Activated CD8-positive, alpha-beta memory T cell treated with anti-CD3 and anti-CD28 coated beads for 24 hours (primary cell): Measurements from ENCODE around the gene AATK.

Source experiments
- DNase-seq: peaks from one replicate; pipeline ENCODE4 v3.0.0-alpha.2; 2020

Gene AATK

DNA sequence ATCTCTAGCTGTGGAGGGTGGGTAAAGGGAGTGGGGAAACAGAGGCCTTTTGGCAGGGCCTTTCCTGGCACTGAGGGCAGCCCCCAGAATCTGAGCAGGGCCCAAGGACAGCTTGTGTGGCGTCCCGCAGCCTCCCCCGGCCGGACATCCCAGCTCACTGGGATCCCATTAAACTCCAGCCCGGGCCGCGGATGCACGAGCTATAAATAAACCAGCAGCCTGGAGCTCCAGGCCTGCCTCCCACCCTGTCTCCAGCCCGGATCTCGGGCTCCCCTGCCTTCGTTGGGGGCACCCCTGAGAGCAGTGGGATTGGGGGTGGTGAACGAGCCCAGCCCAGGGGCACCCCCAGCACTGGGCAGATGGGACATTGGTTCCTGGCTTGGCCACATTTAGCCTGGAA, 13.8 kb upstream of the AATK start:
- no peak for DNase-seq

- no peak for DNase-seq
Observed at GRCh38 chr17:81179220-81179619, 13.2 kb upstream of the AATK start.

GRCh38 chr17:81178136-81179091, 12.4 kb upstream of the AATK start:
- no peak for DNase-seq

GRCh38 chr17:81176666-81177065, 10.6 kb upstream of the AATK start:
- DNase-seq = no peak

DNA sequence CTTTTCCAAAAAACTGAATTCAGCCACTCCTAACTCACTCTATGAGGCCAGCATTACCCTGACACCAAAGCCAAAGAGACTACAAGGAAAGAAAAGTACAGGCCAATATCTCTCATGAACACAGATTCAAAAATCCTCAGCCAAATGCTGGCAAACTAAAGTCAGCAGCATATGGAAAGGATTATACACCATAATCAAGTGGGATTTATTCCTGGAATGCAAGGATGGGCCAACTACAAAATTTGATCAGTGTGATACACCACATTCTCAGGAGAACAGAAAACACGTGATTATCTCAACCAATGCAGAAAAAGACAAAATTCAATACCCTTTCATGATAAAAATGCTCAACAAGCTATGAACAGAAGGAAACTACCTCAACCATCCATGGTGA, 7.7 kb upstream of the AATK start:
- DNase-seq = no peak

DNA sequence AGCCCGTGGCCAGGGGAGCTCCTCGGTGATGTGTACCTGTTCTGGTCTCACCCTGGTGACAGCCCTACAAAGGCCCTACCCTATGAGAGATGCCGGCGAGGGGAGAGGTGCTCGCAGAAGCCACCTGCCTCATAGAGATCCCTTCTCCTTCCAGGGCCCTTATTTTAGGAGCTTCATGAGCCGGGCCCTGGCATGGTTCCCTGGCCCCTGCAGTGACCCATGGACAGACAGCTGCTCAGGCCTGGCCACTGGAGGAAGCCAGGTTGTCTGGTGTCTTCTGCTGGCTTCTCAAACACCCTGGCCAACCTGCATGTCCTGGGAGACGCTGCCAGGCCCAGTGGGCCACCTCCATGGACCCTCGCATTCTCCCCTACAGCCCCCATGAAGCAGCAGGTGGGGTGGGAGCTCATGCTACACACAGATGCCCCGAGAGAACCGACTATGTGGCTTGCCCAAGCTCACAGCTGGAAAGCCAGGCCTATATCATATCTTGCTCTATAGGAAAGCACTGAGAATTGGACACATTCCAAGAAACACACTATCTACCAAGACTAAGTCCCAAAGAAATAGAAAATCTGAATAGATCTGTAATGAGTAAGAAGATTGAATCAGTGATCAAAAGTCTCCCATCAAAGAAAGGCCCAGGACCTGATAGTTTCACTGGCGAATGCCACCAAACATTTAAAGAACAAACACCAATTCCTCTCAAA, 7.2 kb upstream of the AATK start:
- no peak for DNase-seq

DNA sequence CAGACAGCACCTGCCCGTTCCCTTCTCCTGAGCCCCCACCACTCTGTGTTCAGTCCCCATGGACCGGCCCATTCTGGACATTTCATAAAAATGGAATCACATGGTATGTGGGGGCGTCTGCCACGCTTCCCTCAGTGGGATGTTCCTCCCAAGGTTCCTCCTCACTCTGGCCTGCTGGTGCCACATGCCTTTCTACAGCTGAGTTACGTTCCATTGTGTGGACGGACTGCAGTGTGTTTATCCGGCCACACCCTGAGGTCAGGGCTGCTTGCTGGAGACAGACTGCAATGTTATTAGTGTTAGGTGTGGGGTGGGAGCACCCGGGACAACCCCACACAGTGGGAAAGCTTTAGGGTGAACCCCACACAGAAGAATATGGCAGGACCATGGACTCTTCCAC, 5.9 kb upstream of the AATK start:
- no peak for DNase-seq

DNA sequence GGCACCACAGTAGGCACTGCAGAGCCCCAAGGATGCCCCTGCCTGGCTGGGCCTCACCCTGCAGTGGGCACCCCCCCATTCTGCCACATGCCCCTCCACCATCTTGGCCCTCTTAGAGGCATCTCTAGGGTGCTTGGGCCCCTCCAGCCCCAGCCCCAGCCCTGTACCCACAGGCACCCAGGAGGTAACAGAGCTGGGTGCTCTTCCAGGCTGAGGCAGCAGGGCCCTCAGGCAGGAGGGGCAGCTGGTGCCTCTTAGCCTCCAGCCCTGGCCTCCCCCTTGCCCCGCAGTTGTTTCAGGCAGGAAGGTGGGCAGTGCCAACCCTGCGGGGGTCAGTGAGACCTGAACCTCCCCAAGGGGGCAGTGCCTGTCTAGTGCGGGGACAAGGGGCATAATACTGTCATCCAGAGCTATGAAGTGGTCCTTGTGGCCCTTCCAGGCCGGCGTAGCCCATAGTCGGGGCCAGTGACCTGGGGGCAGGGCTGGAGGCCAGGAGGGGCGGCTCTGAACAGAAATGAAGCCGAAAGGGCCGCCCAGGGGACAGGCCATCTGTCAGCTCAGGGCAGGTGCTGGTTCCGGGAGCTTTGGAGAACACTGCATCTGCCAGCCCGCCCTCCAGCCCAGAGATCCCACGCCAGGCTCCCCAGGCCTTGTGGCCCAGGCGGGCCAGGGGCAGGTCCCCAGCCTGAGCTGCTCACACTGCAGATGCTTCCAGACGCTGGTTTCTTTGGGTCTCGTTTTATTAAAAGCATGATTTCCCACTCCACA, 4.9 kb upstream of the AATK start:
- no peak for DNase-seq

DNA sequence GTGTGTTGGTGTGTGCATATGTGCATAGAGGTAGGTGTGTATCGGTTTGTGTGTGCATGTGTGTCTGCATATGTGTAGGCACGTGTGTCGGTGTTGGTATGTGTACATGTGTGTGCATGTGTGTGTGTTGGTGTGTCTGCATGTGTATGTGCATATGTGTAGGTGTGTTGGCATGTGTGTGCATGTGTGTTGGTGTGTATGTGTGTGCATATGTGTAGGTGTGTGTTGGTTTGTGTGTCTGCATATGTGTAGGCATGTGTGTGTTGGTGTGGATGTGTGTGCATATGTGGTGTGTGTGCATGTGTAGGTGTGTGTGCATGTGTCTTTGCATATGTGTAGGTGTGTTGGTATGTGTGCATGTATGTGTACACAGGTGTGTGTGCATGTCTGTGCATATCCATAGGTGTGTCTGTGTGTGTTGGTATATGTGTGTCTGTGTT, 3.9 kb upstream of the AATK start:
- DNase-seq = no peak

DNA sequence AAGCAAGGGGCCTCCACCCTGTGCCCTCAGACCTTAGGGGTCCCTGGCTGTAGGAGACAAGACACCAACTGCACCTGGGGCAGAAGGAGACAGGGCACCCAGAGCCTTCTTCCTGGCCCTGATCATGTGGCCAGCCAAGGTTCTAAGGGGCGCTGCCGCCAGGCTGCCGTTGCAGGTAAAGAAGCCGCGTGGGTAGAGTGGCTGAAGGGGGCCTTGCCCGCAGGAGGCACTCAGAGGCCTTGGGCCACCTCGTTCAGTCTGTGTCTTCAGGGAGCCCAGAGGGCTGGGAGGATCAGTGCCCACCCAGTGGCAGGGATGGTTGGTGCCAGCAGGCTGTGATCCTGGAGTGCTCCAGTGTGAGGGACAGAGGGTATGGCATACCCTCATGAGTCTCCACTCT, 1.6 kb upstream of the AATK start:
- no peak for DNase-seq

DNA sequence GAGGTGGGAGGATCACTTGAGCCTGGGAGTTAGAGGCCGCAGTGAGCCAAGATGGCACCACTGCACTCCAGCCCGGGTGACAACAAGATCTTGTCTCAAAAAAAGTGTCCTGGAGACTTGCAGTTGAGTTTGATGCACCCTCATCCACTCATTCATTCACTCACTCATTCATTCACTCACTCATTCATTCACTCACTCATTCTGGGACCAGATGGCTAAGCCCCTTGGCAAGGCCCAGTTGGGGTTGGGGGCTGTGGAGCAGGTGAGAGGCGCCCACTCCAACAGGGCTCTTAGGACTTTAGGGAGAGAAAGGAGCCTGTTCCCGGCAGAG, 1.1 kb upstream of the AATK start:
- no peak for DNase-seq

GRCh38 chr17:81165246-81166032, 582 bp downstream of the AATK start, which contains the start of gene PVALEF:
Gene PVALEF (plus strand): TSS chr17:81165507. CDS start chr17:81181227, 15,720 bp downstream.
- no peak for DNase-seq

- no peak for DNase-seq
Observed at GRCh38 chr17:81164371-81165245, 1.4 kb downstream of the AATK start.

DNA sequence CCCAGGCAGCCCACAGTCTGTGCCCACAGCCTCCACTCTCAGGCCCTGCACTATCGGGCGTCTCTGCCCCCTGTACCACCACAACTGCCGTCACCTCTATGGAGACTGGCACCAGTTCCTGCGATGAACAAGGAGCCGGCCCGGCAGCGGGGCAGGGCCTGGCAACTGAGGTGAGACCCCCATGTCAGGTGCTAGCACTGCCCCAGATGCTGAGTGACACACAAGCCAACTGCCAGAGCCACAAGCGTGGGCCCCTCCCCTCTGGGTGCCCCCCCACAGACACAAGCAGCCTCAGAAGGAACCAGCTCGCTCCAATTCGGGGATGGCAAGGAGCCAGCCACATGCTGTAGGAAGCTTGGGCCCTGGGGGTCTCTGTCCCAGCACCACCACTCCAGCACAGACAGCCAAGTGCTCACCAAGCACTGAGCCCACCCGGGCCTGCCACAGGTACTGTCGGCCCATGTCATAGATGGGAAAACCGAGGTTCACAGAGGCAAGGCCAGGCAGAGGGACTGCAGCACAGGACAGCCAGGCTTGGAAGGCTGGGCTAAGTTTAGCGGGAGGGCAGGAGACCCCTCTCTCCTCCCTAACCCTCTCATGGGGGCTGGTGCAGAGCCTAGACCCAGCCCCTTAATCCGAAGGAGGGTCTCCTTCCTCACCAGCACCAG, 2.2 kb downstream of the AATK start:
- no peak for DNase-seq

DNA sequence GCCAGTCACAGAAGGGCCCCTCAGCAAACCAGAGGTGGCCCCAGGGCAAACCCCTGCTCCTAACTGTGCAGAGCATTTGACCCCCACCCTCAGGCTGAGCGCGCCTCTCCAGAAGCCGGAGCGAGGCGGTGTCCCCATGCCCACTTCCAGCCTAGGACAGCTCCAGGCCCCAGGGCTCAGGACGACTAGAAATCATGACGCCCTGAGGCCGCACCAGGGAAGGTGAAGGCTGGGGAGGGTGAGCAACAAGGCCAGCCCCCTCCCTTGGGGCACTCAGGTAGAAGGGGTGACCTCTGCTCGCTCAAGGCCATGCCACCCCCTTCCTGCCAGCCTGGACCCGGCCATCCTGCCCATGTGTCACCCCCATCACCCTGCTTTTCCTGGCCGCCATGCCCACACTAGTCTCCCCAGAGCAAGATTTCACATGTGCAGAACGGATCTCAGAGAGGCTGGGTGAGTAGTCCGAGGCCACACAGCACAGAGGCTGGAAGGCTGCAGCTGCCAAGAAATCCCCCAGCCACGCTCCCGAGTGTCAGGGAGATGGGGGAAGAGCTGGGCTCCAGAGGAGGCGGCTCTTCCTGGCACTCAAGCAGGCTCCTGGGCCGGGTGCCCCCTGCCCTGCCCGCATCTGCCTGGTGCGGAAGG, 2.8 kb downstream of the AATK start:
- no peak for DNase-seq

DNA sequence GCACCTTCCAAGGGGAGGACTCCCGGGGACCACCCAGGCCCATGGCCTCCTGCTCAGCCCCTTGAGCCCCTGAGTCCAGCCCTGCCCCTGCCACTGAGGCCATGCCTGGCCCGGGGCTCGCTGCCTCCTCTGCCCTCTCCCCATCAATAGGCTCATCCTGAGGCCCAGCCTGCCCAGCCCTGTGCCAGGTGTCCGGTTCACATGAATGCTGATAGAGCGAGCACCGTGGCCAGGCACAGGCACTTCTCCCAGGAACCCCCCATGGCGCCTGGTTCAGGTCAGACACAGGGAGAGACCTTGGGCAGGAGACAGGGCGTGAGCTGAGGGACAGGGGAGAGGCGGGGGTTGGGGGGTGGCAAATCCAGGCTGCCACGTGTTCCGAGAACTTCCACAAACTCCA, 3.5 kb downstream of the AATK start:
- no peak for DNase-seq

- no peak for DNase-seq
Observed at GRCh38 chr17:81161972-81162371, 4.0 kb downstream of the AATK start.

DNA sequence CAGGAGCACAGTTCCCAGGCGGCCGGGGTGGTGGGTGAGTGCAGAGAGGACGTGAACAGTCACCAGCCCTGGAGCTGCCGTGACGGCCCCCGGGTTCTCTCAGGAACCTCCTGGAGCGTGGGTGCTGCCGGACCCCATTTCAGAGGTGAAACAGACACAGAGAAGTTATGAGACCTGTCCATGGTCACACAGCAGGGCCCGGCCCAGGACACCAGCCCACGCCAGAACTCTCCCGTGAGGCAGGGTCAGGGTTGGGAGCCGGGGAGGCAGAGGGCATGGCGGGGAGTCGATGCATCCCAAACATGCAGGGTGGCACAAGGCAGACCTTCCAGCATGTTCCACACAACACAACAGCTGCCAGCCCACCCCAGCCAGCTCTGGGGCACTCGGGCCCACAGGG, 4.5 kb downstream of the AATK start:
- DNase-seq = no peak

- DNase-seq = no peak
Observed at GRCh38 chr17:81160747-81161453, 5.1 kb downstream of the AATK start.

DNA sequence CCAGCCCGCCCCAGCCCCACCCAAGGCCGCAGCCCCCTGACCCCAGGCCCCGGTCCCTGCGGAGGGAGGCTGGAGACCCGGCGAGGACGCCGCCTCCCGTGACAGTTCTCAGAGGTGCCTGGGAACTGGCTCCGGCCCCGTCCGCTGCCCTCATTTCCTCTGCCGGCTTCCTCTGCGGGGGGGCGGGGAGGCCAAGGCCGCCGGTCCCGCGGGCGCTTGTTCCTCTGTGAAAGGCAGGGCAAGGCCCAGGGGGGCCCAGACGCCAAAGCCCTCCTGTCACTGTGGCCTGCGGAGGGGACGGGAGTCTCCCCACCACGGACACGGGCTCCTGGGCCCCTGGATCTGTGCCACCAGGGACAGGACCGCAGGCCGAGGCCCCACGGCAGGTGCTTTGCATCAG, 5.7 kb downstream of the AATK start:
- no peak for DNase-seq
